Osteoblast (primary cell): ENCODE results near the gene C5orf15. TPM values are rescaled to one million over a fixed set of nuclear protein-coding genes. Genes with fewer than 3 reads are reported as not detected.

Source experiments
- DNase-seq: peaks from one replicate; pipeline ENCODE4 v3.0.0; 2011; ENCODE audit warnings: low spot score, mixed read lengths; ENCODE audit not compliant: insufficient read length; ENCODE audit errors: missing footprints
- H2AFZ ChIP-seq: 2 replicates; pipeline ENCODE4 v1.6.0; 2011; ENCODE audit warnings: mild to moderate bottlenecking, low read length
- H3K27ac ChIP-seq: 2 replicates; pipeline ENCODE4 v1.5.1; 2011; ENCODE audit warnings: mild to moderate bottlenecking, low read depth, low read length, moderate library complexity
- H3K27me3 ChIP-seq: 2 replicates; pipeline ENCODE4 v1.6.0; 2012; ENCODE audit warnings: mild to moderate bottlenecking, control low read depth, inconsistent platforms, low read length, moderate library complexity; ENCODE audit not compliant: insufficient read depth
- H3K36me3 ChIP-seq: 2 replicates; pipeline ENCODE4 v1.5.1; 2011; ENCODE audit warnings: mild to moderate bottlenecking, low read length, control low read depth, moderate library complexity; ENCODE audit not compliant: insufficient read depth
- H3K4me1 ChIP-seq: 2 replicates; pipeline ENCODE4 v1.5.1; 2011; ENCODE audit warnings: mild to moderate bottlenecking, low read length, control low read depth, moderate library complexity; ENCODE audit not compliant: insufficient read depth
- H3K4me2 ChIP-seq: 2 replicates; pipeline ENCODE4 v1.6.0; 2011; ENCODE audit warnings: mild to moderate bottlenecking, low read length; ENCODE audit not compliant: insufficient read depth
- H3K4me3 ChIP-seq: fragments of 200-600 bp; sonication (generic); 3 replicates; pipeline ENCODE4 v1.5.1; 2012; ENCODE audit warnings: mild to moderate bottlenecking, low read length, inconsistent platforms; ENCODE audit not compliant: insufficient read depth
- H3K79me2 ChIP-seq: 2 replicates; pipeline ENCODE4 v1.6.0; 2012; ENCODE audit warnings: mild to moderate bottlenecking, low read length, control low read depth, inconsistent platforms; ENCODE audit not compliant: insufficient read depth
- H3K9me3 ChIP-seq: 2 replicates; pipeline ENCODE4 v1.5.1; 2011; ENCODE audit warnings: low read depth, low read length, control low read depth
- H4K20me1 ChIP-seq: 2 replicates; pipeline ENCODE4 v1.6.0; 2012; ENCODE audit warnings: mild to moderate bottlenecking, low read length, control low read depth; ENCODE audit not compliant: insufficient read depth
- CTCF ChIP-seq: IDR thresholded peaks from 2 replicates; pipeline ENCODE4 v1.5.1; 2011; ENCODE audit warnings: mild to moderate bottlenecking, low read depth, low read length, moderate library complexity; ENCODE audit errors: extremely low read depth
- total RNA-seq: library from RNA; depleted of rRNA; stranded (reverse); fragments of >200 nt; gene quantifications from 2 replicates; pipeline ENCODE4 v1.2.3, GENCODE V29; 2012

The C5orf15 gene
- total RNA-seq, 1 donor: 68.4 TPM

GRCh38 chr5:133993185-133993936 is 24.9 kb upstream of the C5orf15 start:
- peak; percentile 91 for DNase-seq
- Histone ChIP-seq H3K4me3 (no peak overlapping the region), H3K79me2 (peaks cover 98% of the 10 kb centered on the region), H3K4me2 (peak overlapping the region; percentile 23), H4K20me1 (peaks cover 77% of the 10 kb centered on the region), H2AFZ (no peak overlapping the region), H3K27ac (peak overlapping the region; percentile 29), H3K9me3 (no peaks in the 10 kb centered on the region), H3K4me1 (peaks cover 38% of the 10 kb centered on the region), H3K27me3 (no peaks in the 10 kb centered on the region), H3K36me3 (peaks cover 29% of the 10 kb centered on the region)
- TF ChIP-seq CTCF: no peak

- Histone ChIP-seq H3K4me3 (no peak overlapping the region), H4K20me1 (peaks cover 69% of the 10 kb centered on the region), H3K27me3 (no peaks in the 10 kb centered on the region), H3K4me2 (peak overlapping the region; percentile 23), H3K79me2 (peaks cover 96% of the 10 kb centered on the region), H2AFZ (no peak overlapping the region), H3K4me1 (peaks cover 38% of the 10 kb centered on the region), H3K36me3 (peaks cover 34% of the 10 kb centered on the region), H3K27ac (peak overlapping the region; percentile 29), H3K9me3 (no peaks in the 10 kb centered on the region)
- no peak for TF ChIP-seq CTCF
- peak; percentile 14 for DNase-seq
Measured at GRCh38 chr5:133992429-133993155, 24.2 kb upstream of the C5orf15 start.

- peaks cover 57% of the 10 kb centered on the region for H4K20me1 ChIP-seq
- no peak for TF ChIP-seq CTCF
- H3K4me1 ChIP-seq: peaks cover 38% of the 10 kb centered on the region
Measured at GRCh38 chr5:133991171-133991910, 22.9 kb upstream of the C5orf15 start.

More at GRCh38 chr5:133991171-133991910, 22.9 kb upstream of the C5orf15 start:
- Histone ChIP-seq H3K36me3 (peaks cover 47% of the 10 kb centered on the region), H3K27me3 (no peaks in the 10 kb centered on the region), H3K79me2 (peaks cover 96% of the 10 kb centered on the region), H3K27ac (no peak overlapping the region), H3K9me3 (no peaks in the 10 kb centered on the region), H3K4me3 (no peak overlapping the region), H2AFZ (no peak overlapping the region), H3K4me2 (no peak overlapping the region)
- no peak for DNase-seq
